MM.1S (cell line): ENCODE data around the gene STRN3.
"Not testable (repeated sequence)": the region's sequence is repeated elsewhere in the genome, so short reads cannot be mapped to it uniquely, and the experiment has no call there.

Experiments
- DNase-seq: peaks from one replicate; pipeline ENCODE4 v3.0.0-alpha.2; 2015
- H2AFZ ChIP-seq: fragments of 300-600 bp; sonication (generic); 2 replicates; pipeline ENCODE4 v1.6.0; 2016; ENCODE audit warnings: antibody characterized with exemption, low read length
- H3F3A ChIP-seq: fragments of 300-600 bp; sonication (generic); 2 replicates; pipeline ENCODE4 v1.6.1; 2016; ENCODE audit warnings: mild to moderate bottlenecking, antibody characterized with exemption, low read length, moderate library complexity, mixed read lengths; ENCODE audit not compliant: insufficient read depth
- H3K27ac ChIP-seq: fragments of 300-600 bp; sonication (generic); 2 replicates; pipeline ENCODE4 v1.5.1; 2016; ENCODE audit warnings: mild to moderate bottlenecking, low read length
- H3K27me3 ChIP-seq: fragments of 300-600 bp; sonication (generic); replicated peaks from 2 replicates; pipeline ENCODE4 v1.6.0; 2016; ENCODE audit warnings: low read length; ENCODE audit not compliant: insufficient read depth
- H3K36me3 ChIP-seq: fragments of 300-600 bp; sonication (generic); replicated peaks from 2 replicates; pipeline ENCODE4 v1.6.1; 2016; ENCODE audit warnings: mild to moderate bottlenecking, low read length, mixed read lengths; ENCODE audit not compliant: insufficient read depth
- H3K4me1 ChIP-seq: fragments of 300-600 bp; sonication (generic); 2 replicates; pipeline ENCODE4 v1.6.1; 2016; ENCODE audit warnings: low read length, mixed read lengths
- H3K4me2 ChIP-seq: fragments of 300-600 bp; sonication (generic); 2 replicates; pipeline ENCODE4 v1.6.0; 2016; ENCODE audit warnings: low read depth, low read length
- H3K4me3 ChIP-seq: fragments of 300-600 bp; sonication (generic); 2 replicates; pipeline ENCODE4 v1.5.1; 2016; ENCODE audit warnings: low read length, mixed read lengths
- H3K79me2 ChIP-seq: fragments of 300-600 bp; sonication (generic); 2 replicates; pipeline ENCODE4 v1.6.1; 2016; ENCODE audit warnings: mixed run types, low read length, mixed read lengths
- H3K9ac ChIP-seq: fragments of 300-600 bp; sonication (generic); 2 replicates; pipeline ENCODE4 v1.6.1; 2016; ENCODE audit warnings: low read length, mixed read lengths
- H3K9me2 ChIP-seq: fragments of 300-600 bp; sonication (generic); replicated peaks from 2 replicates; pipeline ENCODE4 v1.6.1; 2016; ENCODE audit warnings: mild to moderate bottlenecking, low read length, mixed read lengths; ENCODE audit not compliant: insufficient read depth
- H3K9me3 ChIP-seq: fragments of 300-600 bp; sonication (generic); replicated peaks from 2 replicates; pipeline ENCODE4 v1.6.1; 2016; ENCODE audit warnings: mild to moderate bottlenecking, low read length, mixed read lengths; ENCODE audit not compliant: insufficient read depth
- H4K20me1 ChIP-seq: fragments of 300-600 bp; sonication (generic); 2 replicates; pipeline ENCODE4 v1.6.1; 2016; ENCODE audit warnings: mild to moderate bottlenecking, low read length, moderate library complexity, mixed read lengths; ENCODE audit not compliant: insufficient read depth
- CTCF ChIP-seq: fragments of 300-600 bp; sonication (generic); IDR thresholded peaks from 2 replicates; pipeline ENCODE4 v1.5.1; 2016; ENCODE audit warnings: antibody characterized with exemption, low read length, mixed read lengths
- EZH2 ChIP-seq: fragments of 300-600 bp; sonication (generic); optimal IDR thresholded peaks from 2 replicates; pipeline ENCODE3; 2017; ENCODE audit warnings: low read depth, mild to moderate bottlenecking, antibody characterized with exemption, low read length, mixed read lengths
- EZH2phosphoT487 ChIP-seq: fragments of 300-600 bp; sonication (generic); IDR thresholded peaks from 2 replicates; pipeline ENCODE4 v1.6.1; 2018; ENCODE audit warnings: antibody characterized with exemption, low read length

STRN3 gene

GRCh38 chr14:30977752-30978151 lies 48.4 kb downstream of the STRN3 start:
- Histone ChIP-seq H3K4me3 (no peak overlapping the region), H3K4me2 (no peak overlapping the region), H3K27ac (no peak overlapping the region), H3K4me1 (no peaks in the 10 kb centered on the region), H3K9me2 (no peaks in the 10 kb centered on the region), H3K36me3 (no peaks in the 10 kb centered on the region), H3K27me3 (no peaks in the 10 kb centered on the region), H3K9me3 (no peaks in the 10 kb centered on the region), H2AFZ (no peak overlapping the region), H3K9ac (no peak overlapping the region), H4K20me1 (no peaks in the 10 kb centered on the region), H3F3A (no peaks in the 10 kb centered on the region), H3K79me2 (peaks cover 47% of the 10 kb centered on the region)
- no peak for TF ChIP-seq EZH2
- no peak for DNase-seq

- Histone ChIP-seq H3K9me3 (no peaks in the 10 kb centered on the region), H3K4me3 (no peak overlapping the region), H2AFZ (no peak overlapping the region), H3K9me2 (no peaks in the 10 kb centered on the region), H3K36me3 (no peaks in the 10 kb centered on the region), H3F3A (no peaks in the 10 kb centered on the region), H3K4me2 (no peak overlapping the region), H3K27ac (no peak overlapping the region), H4K20me1 (no peaks in the 10 kb centered on the region), H3K79me2 (peaks cover 53% of the 10 kb centered on the region), H3K9ac (no peak overlapping the region), H3K4me1 (no peaks in the 10 kb centered on the region), H3K27me3 (no peaks in the 10 kb centered on the region)
- DNase-seq: no peak
- TF ChIP-seq EZH2phosphoT487 (no peak), EZH2 (no peak), CTCF (no peak)
Observed at GRCh38 chr14:30974628-30975027, 51.6 kb downstream of the STRN3 start.

- Histone ChIP-seq H3K4me1 (no peaks in the 10 kb centered on the region), H3K9ac (no peak overlapping the region), H3K79me2 (peaks cover 52% of the 10 kb centered on the region), H3K36me3 (no peaks in the 10 kb centered on the region), H4K20me1 (no peaks in the 10 kb centered on the region), H3K27me3 (no peaks in the 10 kb centered on the region), H3K4me2 (no peak overlapping the region), H3K4me3 (no peak overlapping the region), H3K27ac (no peak overlapping the region), H3K9me2 (no peaks in the 10 kb centered on the region), H3K9me3 (no peaks in the 10 kb centered on the region), H2AFZ (no peak overlapping the region), H3F3A (no peaks in the 10 kb centered on the region)
- DNase-seq: no peak
- TF ChIP-seq CTCF (no peak), EZH2phosphoT487 (no peak), EZH2 (no peak)
Observed at GRCh38 chr14:30972882-30973582, 53.1 kb downstream of the STRN3 start.

GRCh38 chr14:30972036-30972732 lies 54.0 kb downstream of the STRN3 start:
- H3K9me2 ChIP-seq, H3K9me3 ChIP-seq, H3F3A ChIP-seq, H3K4me1 ChIP-seq, H2AFZ ChIP-seq, DNase-seq, H3K36me3 ChIP-seq, H3K4me3 ChIP-seq, H4K20me1 ChIP-seq, H3K27ac ChIP-seq, H3K4me2 ChIP-seq, H3K27me3 ChIP-seq, H3K9ac ChIP-seq: not testable (repeated sequence)
- peaks cover 52% of the 10 kb centered on the region for H3K79me2 ChIP-seq
